ENCODE measurements around the gene MYO18B. TPM values are rescaled to one million over a fixed set of nuclear protein-coding genes. Genes with fewer than 3 reads are reported as not detected.

MYO18B gene
- total RNA-seq, 4 donors from 2014 or later, result under 0.01 to 0.50 (median 0.13) TPM

DNA sequence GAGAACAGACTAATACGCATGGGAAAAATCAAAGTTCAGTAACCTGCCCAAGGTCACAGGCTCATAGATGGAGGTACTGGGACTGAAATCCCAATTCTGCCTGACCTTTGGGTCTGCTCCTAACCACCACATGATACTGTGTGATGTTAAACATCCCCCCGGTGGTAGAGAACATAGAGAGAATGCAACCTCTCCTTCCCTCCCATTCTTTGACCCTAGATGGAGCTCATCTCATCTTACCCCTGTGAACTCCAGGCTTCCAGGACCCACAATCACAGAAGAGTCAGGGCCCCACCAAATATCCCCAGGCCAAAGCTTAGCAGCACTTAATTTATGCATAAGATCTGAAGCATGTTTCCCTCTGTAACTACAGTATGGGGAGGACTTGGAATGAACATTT, 198.5 kb downstream of the MYO18B start:
- no peak overlapping the region for H3K4me3 ChIP-seq
- H3K36me3 ChIP-seq, result peaks cover 0 to 3% (median 0%) of the 10 kb centered on the region in 4 donors
- 77% methylated on average over 2 of the region's 2 CpGs for WGBS
- TF ChIP-seq POLR2AphosphoS5 (IDR thresholded peaks at IDR 0.05) (no peak), EP300 (IDR thresholded peaks at IDR 0.05) (no peak), POLR2A (IDR thresholded peaks at IDR 0.05; ENCODE audit: low read depth) (no peak)
- TF ChIP-seq, protein P1, sequence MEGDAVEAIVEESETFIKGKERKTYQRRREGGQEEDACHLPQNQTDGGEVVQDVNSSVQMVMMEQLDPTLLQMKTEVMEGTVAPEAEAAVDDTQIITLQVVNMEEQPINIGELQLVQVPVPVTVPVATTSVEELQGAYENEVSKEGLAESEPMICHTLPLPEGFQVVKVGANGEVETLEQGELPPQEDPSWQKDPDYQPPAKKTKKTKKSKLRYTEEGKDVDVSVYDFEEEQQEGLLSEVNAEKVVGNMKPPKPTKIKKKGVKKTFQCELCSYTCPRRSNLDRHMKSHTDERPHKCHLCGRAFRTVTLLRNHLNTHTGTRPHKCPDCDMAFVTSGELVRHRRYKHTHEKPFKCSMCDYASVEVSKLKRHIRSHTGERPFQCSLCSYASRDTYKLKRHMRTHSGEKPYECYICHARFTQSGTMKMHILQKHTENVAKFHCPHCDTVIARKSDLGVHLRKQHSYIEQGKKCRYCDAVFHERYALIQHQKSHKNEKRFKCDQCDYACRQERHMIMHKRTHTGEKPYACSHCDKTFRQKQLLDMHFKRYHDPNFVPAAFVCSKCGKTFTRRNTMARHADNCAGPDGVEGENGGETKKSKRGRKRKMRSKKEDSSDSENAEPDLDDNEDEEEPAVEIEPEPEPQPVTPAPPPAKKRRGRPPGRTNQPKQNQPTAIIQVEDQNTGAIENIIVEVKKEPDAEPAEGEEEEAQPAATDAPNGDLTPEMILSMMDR (IDR thresholded peaks at IDR 0.05), result no peak
- intact Hi-C loops (cut with DNase I), result no loop called here
- no peak for DNase-seq (ENCODE audit: extremely low spot score)
- H3K4me1 ChIP-seq, result no peaks in the 10 kb centered on the region
- H3K9me3 ChIP-seq, result no peaks in the 10 kb centered on the region
- H3K27me3 ChIP-seq, result peaks cover 0 to 63% (median 0%) of the 10 kb centered on the region in 4 donors
- H3K27ac ChIP-seq (replicated peaks in 1 of 4), result no peak overlapping the region

DNA sequence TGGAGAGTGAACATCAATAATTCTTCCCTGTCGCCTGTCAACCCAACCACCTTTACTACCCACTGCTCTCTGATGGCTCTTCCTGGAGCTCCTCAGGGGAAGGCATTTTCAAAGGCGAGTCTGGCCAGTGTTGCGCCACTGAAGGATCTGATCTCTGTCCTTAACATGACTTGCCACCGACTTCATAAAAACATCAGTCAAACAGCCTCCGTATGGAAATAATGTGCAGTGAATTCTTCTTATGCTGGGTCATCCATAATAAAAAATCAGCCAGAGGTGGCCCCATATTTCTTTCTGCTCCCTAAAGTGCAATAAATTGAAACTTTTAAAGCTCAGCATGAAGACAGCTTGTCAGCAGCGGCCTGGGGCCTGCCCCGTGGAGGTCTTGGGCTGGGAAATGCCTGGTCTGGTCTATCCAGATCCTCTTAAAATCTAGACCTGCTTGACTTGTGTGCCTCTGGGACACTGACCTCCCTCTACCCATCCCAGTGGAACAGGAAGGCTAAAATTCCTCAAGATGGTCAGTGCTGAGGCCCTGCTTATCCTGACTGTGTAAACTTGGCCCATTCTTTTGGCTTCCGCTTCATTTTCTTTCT, 199.5 kb downstream of the MYO18B start:
- Histone ChIP-seq H3K27ac (replicated peaks in 1 of 4) (no peak overlapping the region), H3K4me1 (no peaks in the 10 kb centered on the region), H3K9me3 (no peaks in the 10 kb centered on the region), H3K36me3 (peaks cover 0 to 8% (median 0%) of the 10 kb centered on the region in 4 donors), H3K27me3 (peaks cover 0 to 57% (median 0%) of the 10 kb centered on the region in 4 donors), H3K4me3 (no peak overlapping the region)
- 72% methylated on average over 6 of the region's 8 CpGs for WGBS
- intact Hi-C loops (cut with DNase I), result no loop called here
- DNase-seq (ENCODE audit: extremely low spot score), result no peak
- TF ChIP-seq EP300 (IDR thresholded peaks at IDR 0.05) (no peak), POLR2AphosphoS5 (IDR thresholded peaks at IDR 0.05) (no peak), POLR2A (IDR thresholded peaks at IDR 0.05; ENCODE audit: low read depth) (no peak)
- TF ChIP-seq, protein P1 (IDR thresholded peaks at IDR 0.05), result no peak

DNA sequence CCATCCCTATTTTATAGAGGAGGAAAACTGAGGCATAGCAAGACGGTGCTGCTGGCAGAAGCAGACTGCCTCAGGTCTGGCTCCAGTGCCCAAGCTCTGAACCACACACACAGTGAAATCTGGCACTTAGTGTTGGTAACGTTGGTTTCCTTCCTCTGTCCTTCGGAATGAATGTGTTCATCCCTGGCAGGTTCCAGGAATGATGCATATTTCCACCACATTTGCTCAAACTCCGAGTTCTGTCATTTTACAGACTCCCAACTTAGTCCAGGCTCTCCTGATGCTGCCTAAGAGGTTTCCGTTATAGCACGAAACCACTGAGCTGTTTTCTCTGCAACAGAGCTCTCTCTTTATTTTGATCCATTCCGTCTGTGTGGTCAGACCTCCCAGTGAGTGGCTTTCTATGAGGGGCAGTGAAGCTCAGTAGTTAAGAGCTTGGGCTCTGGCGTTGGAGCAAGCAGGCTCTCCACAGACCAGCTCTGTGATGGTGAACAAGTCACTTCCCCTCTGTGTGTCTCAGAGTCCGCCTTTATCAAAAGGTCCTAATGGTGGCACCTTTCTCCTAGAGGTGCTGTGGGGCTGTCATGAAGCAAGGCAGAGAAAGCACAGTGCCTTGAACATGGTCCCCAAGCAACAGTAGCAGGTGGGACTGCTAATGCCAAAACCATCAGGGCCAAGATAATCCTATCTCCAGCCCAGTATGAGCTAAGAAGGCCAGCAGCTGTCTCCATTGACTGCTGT, 200.3 kb downstream of the MYO18B start:
- Histone ChIP-seq H3K27ac (replicated peaks in 1 of 4) (no peak overlapping the region), H3K4me1 (no peaks in the 10 kb centered on the region), H3K4me3 (no peak overlapping the region), H3K9me3 (no peaks in the 10 kb centered on the region), H3K36me3 (peaks cover 0 to 16% (median 0%) of the 10 kb centered on the region in 4 donors), H3K27me3 (peaks cover 0 to 52% (median 0%) of the 10 kb centered on the region in 4 donors)
- TF ChIP-seq, protein P1 (IDR thresholded peaks at IDR 0.05), result no peak
- no peak for TF ChIP-seq EP300 (IDR thresholded peaks at IDR 0.05)
- no peak for TF ChIP-seq POLR2AphosphoS5 (IDR thresholded peaks at IDR 0.05)
- TF ChIP-seq POLR2A (IDR thresholded peaks at IDR 0.05; ENCODE audit: low read depth), result no peak
- 54% methylated on average over 9 of the region's 9 CpGs for WGBS
- intact Hi-C loops (cut with DNase I), result no loop called here
- no peak for DNase-seq (ENCODE audit: extremely low spot score)

DNA sequence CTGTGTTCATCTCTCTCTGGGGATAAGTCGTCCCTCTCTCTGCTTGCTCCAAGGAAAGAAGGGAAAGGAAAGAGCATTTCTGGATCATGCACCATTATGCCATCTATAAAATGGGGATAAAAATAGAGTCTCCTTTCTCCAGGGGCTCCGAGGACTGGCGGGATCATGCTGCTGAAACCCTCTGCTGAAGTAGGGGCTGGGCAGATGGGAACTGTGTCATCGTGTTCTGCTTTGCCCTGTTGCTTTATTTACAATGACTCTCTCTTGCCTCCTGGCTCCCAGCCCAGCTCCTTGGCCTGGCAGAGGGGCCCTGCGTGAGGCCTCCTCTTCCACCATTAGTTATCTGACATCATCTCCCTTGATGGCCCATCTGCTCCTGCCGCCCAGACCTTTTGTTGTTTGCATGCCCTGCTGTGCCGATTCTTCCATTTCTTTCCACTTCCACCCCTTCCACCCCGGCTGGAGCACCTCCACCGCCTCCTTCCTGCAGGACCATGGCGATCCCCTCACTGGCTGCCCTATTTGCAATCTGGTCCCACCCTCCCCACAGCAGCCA, 200.9 kb downstream of the MYO18B start:
- Histone ChIP-seq H3K36me3 (peaks cover 0 to 19% (median 0%) of the 10 kb centered on the region in 4 donors), H3K4me1 (no peaks in the 10 kb centered on the region), H3K4me3 (no peak overlapping the region), H3K27me3 (peaks cover 0 to 47% (median 0%) of the 10 kb centered on the region in 4 donors), H3K9me3 (no peaks in the 10 kb centered on the region), H3K27ac (replicated peaks in 1 of 4) (no peak overlapping the region)
- TF ChIP-seq EP300 (IDR thresholded peaks at IDR 0.05) (no peak), POLR2A (IDR thresholded peaks at IDR 0.05; ENCODE audit: low read depth) (no peak), POLR2AphosphoS5 (IDR thresholded peaks at IDR 0.05) (no peak)
- TF ChIP-seq, protein P1 (IDR thresholded peaks at IDR 0.05), result no peak
- 30% methylated on average over 10 of the region's 10 CpGs for WGBS
- intact Hi-C loops (cut with DNase I), result no loop called here
- no peak for DNase-seq (ENCODE audit: extremely low spot score)

All from esophagus muscularis mucosa (tissue), 4 donors.